HEK293 (cell line): ENCODE data around the gene MMP15.

Experiments
- ATF2 ChIP-seq: fragments of 450-650 bp; formaldehyde crosslinking; IDR thresholded peaks from 2 replicates; pipeline ENCODE4 v1.5.1; 2016; ENCODE audit warnings: missing biosample characterization, missing genetic modification characterization, low read depth
- CTCF ChIP-seq: fragments of 450-650 bp; formaldehyde crosslinking; IDR thresholded peaks from 2 replicates; pipeline ENCODE4 v1.5.1; 2016; ENCODE audit warnings: missing biosample characterization, missing genetic modification characterization
- REST ChIP-seq: fragments of 450-650 bp; formaldehyde crosslinking; IDR thresholded peaks from 2 replicates; pipeline ENCODE4 v1.5.1; 2016; ENCODE audit warnings: missing biosample characterization, missing genetic modification characterization
- SETDB1 ChIP-seq: IDR thresholded peaks from one replicate; pipeline ENCODE4 v1.6.1; 2017; ENCODE audit warnings: mild to moderate bottlenecking, low read length, moderate library complexity, mixed read lengths; ENCODE audit not compliant: insufficient read length
- ZBTB10 ChIP-seq: fragments of 450-650 bp; formaldehyde crosslinking; IDR thresholded peaks from 2 replicates; pipeline ENCODE4 v1.5.1; 2016; ENCODE audit warnings: missing biosample characterization, missing genetic modification characterization
- ZBTB7A ChIP-seq: fragments of 450-650 bp; formaldehyde crosslinking; IDR thresholded peaks from 2 replicates; pipeline ENCODE4 v1.5.1; 2016; ENCODE audit warnings: low read depth, missing biosample characterization, missing genetic modification characterization
- ZNF23 ChIP-seq: fragments of 450-650 bp; formaldehyde crosslinking; IDR thresholded peaks from 2 replicates; pipeline ENCODE4 v1.5.1; 2016; ENCODE audit warnings: missing biosample characterization, missing genetic modification characterization, borderline replicate concordance
- ZNF274 ChIP-seq, 2 experiments: fragments of 200-500 bp in 1 of 2; fragments of 450-650 bp in 1 of 2; sonication (Bioruptor generic) in 1 of 2; formaldehyde crosslinking in 1 of 2; IDR thresholded peaks; 2 replicates each; pipeline versions ENCODE4 v1.5.1 to v1.6.1; 2014 to 2016; ENCODE audit warnings: borderline replicate concordance in 1 of 2, inconsistent platforms in 1 of 2, low read length in 1 of 2, missing biosample characterization in 1 of 2, missing genetic modification characterization in 1 of 2
- ZNF518A ChIP-seq: fragments of 450-650 bp; formaldehyde crosslinking; conservative IDR thresholded peaks from 2 replicates; pipeline ENCODE4 v1.5.1; 2016; ENCODE audit warnings: low read depth, missing biosample characterization, missing genetic modification characterization
- ZNF624 ChIP-seq: fragments of 450-650 bp; formaldehyde crosslinking; IDR thresholded peaks from 2 replicates; pipeline ENCODE4 v1.5.1; 2017; ENCODE audit warnings: missing biosample characterization, missing genetic modification characterization
- ZNF660 ChIP-seq: fragments of 450-650 bp; IDR thresholded peaks from 2 replicates; pipeline ENCODE4 v1.5.1; 2018; ENCODE audit warnings: missing biosample characterization, mild to moderate bottlenecking, missing genetic modification characterization

GRCh38 chr16:58032710-58033293, 7.2 kb downstream of the MMP15 start:
- TF ChIP-seq CTCF (tag by site-specific recombination) (no peak), REST (no peak), ZBTB7A (tag by site-specific recombination) (no peak), ZBTB10 (tag by site-specific recombination) (no peak), ZNF23 (tag by site-specific recombination) (no peak), ATF2 (tag by site-specific recombination) (no peak), SETDB1 (no peak), ZNF624 (tag by site-specific recombination) (no peak), ZNF274 (IDR thresholded peaks at IDR 0.05; ENCODE audit: low read length) (no peak), ZNF274 (tag by site-specific recombination; IDR thresholded peaks at IDR 0.05; ENCODE audit: borderline replicate concordance) (no peak), ZNF518A (tag by site-specific recombination) (no peak), ZNF660 (tag by site-specific recombination) (no peak)
